Chondrocyte (in vitro differentiated cells): Measurements from ENCODE around the gene MDH2. TPM values are rescaled to one million over a fixed set of nuclear protein-coding genes. Genes with fewer than 3 reads are reported as not detected.
"Not testable (repeated sequence)": the region's sequence is repeated elsewhere in the genome, so short reads cannot be mapped to it uniquely, and the experiment has no call there.

Source experiments
- DNase-seq: peaks from one replicate; pipeline ENCODE4 v3.0.0; 2021; ENCODE audit warnings: mixed read lengths, low spot score
- H3K27ac Mint-ChIP-seq: one replicate; pipeline ENCODE4 v1.8.0; 2021; ENCODE audit warnings: mild to moderate bottlenecking, moderate library complexity, mixed read lengths; ENCODE audit not compliant: unreplicated experiment
- H3K27me3 Mint-ChIP-seq: 2 replicates; pipeline ENCODE4 v1.8.0; 2021; ENCODE audit warnings: low read depth, mixed read lengths
- H3K36me3 Mint-ChIP-seq: 2 replicates; pipeline ENCODE4 v1.8.0; 2021; ENCODE audit warnings: low read depth, mixed read lengths
- H3K4me1 Mint-ChIP-seq: 2 replicates; pipeline ENCODE4 v1.8.0; 2021; ENCODE audit warnings: low read depth, mild to moderate bottlenecking, mixed read lengths
- H3K4me3 Mint-ChIP-seq: one replicate; pipeline ENCODE4 v1.8.0; 2021; ENCODE audit warnings: mild to moderate bottlenecking, moderate library complexity, mixed read lengths; ENCODE audit not compliant: unreplicated experiment
- H3K9me3 Mint-ChIP-seq: 2 replicates; pipeline ENCODE4 v1.8.0; 2021; ENCODE audit warnings: low read depth, mixed read lengths
- total RNA-seq: library from RNA; stranded (reverse); gene quantifications from 3 replicates; pipeline ENCODE4 v1.2.1, GENCODE V29; 2021
- TF ChIP-seq, protein P1 (sequence below): fragments of 200-600 bp; sonication (generic); IDR thresholded peaks from 2 replicates; pipeline ENCODE4 v1.5.0; 2021; ENCODE audit warnings: antibody characterized with exemption, mild to moderate bottlenecking, moderate library complexity

MDH2 gene
- total RNA-seq, 1 donor from 2014 or later: 119 TPM

DNA sequence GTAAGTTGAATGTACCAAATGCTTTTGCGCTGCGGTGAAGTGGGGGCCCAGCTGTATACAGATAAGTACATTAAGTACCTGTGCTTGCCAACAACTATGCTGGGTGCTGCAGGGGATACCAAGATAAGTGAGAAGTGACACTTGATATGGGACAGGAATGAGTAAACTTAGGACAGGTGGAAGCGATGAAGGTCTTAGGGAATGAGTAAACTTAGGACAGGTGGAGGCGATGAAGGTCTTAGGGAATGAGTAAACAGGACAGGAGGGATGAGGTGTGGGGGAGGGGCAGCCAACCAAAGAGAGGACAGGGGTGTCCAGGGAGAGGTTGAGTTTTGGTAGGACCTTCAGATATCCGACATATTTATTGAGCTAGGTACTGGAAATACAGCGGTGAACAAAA is 1.4 kb downstream of the MDH2 start:
- no peak for DNase-seq
- H3K4me1 Mint-ChIP-seq: peaks cover 26% of the 10 kb centered on the region
- TF ChIP-seq, protein P1, sequence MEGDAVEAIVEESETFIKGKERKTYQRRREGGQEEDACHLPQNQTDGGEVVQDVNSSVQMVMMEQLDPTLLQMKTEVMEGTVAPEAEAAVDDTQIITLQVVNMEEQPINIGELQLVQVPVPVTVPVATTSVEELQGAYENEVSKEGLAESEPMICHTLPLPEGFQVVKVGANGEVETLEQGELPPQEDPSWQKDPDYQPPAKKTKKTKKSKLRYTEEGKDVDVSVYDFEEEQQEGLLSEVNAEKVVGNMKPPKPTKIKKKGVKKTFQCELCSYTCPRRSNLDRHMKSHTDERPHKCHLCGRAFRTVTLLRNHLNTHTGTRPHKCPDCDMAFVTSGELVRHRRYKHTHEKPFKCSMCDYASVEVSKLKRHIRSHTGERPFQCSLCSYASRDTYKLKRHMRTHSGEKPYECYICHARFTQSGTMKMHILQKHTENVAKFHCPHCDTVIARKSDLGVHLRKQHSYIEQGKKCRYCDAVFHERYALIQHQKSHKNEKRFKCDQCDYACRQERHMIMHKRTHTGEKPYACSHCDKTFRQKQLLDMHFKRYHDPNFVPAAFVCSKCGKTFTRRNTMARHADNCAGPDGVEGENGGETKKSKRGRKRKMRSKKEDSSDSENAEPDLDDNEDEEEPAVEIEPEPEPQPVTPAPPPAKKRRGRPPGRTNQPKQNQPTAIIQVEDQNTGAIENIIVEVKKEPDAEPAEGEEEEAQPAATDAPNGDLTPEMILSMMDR: no peak
- no peaks in the 10 kb centered on the region for H3K9me3 Mint-ChIP-seq
- no peaks in the 10 kb centered on the region for H3K27me3 Mint-ChIP-seq
- H3K36me3 Mint-ChIP-seq: peaks cover 3% of the 10 kb centered on the region
- peak overlapping the region; percentile 92 for H3K4me3 Mint-ChIP-seq
- H3K27ac Mint-ChIP-seq: peak overlapping the region; percentile 1

DNA sequence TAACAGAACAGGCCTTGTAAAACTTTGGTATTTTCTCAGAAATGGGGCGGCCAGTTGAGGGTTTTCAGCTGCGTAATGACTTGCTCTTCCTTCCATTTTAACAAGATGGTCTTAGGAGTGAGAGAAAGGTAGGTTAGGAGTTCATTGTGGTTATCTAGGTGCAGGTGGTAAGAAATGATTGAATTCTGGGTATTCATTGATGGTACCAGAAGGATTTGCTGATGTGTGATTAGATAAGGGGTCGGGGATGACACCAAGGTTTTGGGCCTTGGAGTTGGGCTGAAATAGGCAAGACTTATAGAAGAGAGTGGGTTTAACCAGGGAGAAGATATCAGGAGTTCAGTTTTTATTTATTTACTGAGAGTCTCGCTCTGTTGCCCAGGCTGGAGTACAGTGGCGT is 2.6 kb downstream of the MDH2 start:
- H3K4me1 Mint-ChIP-seq: peaks cover 26% of the 10 kb centered on the region

DNA sequence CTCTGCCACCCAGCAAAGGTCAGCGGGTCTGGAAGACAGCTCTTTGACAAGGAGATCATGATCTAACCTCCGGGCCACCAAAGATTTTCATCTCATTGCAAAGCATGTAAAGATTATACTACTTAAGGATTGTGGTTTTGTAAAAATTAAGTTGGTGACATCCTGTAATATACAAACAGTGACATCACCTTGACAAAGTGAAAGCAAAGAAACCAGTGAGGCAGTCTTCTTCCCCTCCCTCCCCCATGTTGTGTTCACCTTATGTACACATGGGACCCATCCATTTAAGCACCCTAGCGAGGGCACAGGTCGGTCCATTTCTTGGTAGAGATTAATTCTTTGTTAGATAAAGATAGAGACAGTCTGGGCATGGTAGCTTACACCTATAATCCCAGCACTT is 3.9 kb downstream of the MDH2 start:
- Mint-ChIP-seq H3K9me3 (no peaks in the 10 kb centered on the region), H3K27ac (no peak overlapping the region), H3K4me3 (no peak overlapping the region), H3K36me3 (peaks cover 3% of the 10 kb centered on the region), H3K4me1 (peaks cover 21% of the 10 kb centered on the region), H3K27me3 (no peaks in the 10 kb centered on the region)
- DNase-seq: no peak
- TF ChIP-seq, protein P1: no peak

More for the DNA sequence above, 2.6 kb downstream of the MDH2 start:
- no peaks in the 10 kb centered on the region for H3K27me3 Mint-ChIP-seq
- H3K4me3 Mint-ChIP-seq: no peak overlapping the region
- H3K36me3 Mint-ChIP-seq: peaks cover 3% of the 10 kb centered on the region
- no peak overlapping the region for H3K27ac Mint-ChIP-seq
- DNase-seq: no peak
- H3K9me3 Mint-ChIP-seq: no peaks in the 10 kb centered on the region
- TF ChIP-seq, protein P1: no peak

DNA sequence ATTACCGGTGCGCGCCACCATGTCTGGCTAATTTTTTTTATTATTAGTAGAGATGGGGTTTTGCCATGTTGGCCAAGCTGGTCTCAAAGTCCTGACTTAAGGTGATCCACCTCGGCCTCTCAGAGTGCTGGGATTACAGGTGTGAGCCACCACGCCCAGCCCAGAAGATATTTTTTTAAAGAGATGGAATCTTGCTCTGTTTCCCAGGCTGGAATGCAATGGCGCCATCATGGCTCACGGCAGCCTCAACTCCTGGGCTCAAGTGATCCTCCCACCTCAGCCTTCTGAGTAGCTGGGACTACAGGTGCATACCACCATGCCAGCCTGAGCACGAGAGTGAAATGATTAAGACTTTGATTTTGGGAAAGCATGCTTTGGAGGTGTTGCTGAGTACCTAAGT is 4.8 kb downstream of the MDH2 start:
- H3K27me3 Mint-ChIP-seq, H3K4me3 Mint-ChIP-seq, H3K27ac Mint-ChIP-seq, H3K36me3 Mint-ChIP-seq, H3K9me3 Mint-ChIP-seq, DNase-seq: not testable (repeated sequence)
- peaks cover 21% of the 10 kb centered on the region for H3K4me1 Mint-ChIP-seq

DNA sequence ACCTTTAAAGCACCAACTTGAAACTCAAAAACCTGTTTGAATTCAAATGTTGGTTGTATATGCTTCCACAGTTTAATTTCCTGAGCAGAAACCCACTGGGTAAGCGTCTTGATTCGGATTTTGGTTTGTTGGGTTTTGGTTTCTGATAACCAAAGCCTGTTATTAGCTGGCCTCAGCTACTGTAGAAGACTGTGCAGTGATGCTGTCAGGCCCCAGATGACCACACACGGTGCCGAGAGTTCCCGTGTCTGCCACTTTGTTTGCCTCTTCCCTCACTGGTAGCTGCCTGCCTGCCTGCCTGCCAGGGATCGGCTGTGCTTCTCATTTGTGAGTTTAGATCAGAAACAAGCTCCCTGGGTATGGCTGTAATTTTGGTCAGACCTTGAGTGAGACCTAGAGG is 5.6 kb downstream of the MDH2 start:
- Mint-ChIP-seq H3K27me3 (no peaks in the 10 kb centered on the region), H3K9me3 (no peaks in the 10 kb centered on the region), H3K4me3 (no peak overlapping the region), H3K27ac (no peak overlapping the region), H3K36me3 (peaks cover 11% of the 10 kb centered on the region), H3K4me1 (peaks cover 20% of the 10 kb centered on the region)
- TF ChIP-seq, protein P1: no peak
- no peak for DNase-seq
